ENCODE results near the gene TUBA3D.

GRCh38 chr2:131520526-131520925, 44.6 kb downstream of the TUBA3D start:
- no peak for TF ChIP-seq EZH2phosphoT487 (IDR thresholded peaks at IDR 0.05; ENCODE audit: insufficient read depth, low read depth)
- TF ChIP-seq EZH2 (IDR thresholded peaks at IDR 0.05; ENCODE audit: insufficient read depth, poor library complexity, severe bottlenecking) = no peak
